GM18517 (cell line): Measurements from ENCODE around the gene CSTF3.
A peak's percentile ranks its signal among the peaks of the same experiment; 100 is the strongest.
"Not testable (repeated sequence)": the region's sequence is repeated elsewhere in the genome, so short reads cannot be mapped to it uniquely, and the experiment has no call there.

ENCODE experiments used
- ATAC-seq: cut with Tn5 transposase; IDR thresholded peaks from one replicate; pipeline ENCODE4 v1.9.1; 2021; ENCODE audit warnings: mild to moderate bottlenecking, moderate library complexity; ENCODE audit not compliant: unreplicated experiment

CSTF3 gene

GRCh38 chr11:33094157-33094556 is 67.1 kb downstream of the CSTF3 start:
- no peak for ATAC-seq

DNA sequence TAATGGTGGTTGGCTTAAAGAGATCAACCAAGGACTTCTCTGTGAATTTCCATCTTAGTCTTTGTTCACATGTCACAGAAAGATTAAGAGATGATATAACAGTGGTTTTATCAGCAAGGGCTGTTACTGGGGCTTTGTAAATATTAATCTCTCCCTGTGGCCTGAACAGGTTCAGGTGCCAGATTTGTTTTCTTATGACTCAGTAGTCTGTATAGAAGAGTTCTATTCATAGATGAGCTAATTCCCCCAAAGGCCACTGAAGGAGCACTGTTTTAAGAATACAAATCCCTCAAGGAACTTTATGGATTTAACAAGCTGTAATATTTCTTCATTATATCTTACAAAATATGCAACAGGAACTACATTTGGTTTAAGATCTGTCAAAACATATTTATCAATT is 71.5 kb downstream of the CSTF3 start:
- ATAC-seq = no peak

DNA sequence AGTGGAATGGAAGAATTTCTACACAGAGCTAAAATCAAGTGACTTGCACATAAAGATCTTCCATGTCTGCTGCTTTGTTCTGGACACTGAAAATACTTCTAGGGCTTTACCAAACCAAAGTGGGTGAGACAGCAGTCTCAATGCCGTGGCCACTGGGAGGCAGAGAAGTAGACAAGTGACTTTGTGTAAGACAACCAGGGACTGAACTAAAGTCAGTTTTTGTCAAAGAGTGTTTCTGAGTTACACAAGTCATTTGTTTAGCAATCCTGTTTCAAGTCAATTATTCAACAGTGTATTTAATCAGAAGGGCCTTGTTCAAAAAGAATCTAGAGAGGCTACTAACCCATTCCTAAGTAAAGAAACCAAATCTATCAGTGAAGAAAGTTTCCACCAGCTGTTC is 75.3 kb downstream of the CSTF3 start:
- ATAC-seq = no peak

- ATAC-seq = no peak
Measured at GRCh38 chr11:33083918-33084317, 77.4 kb downstream of the CSTF3 start.

DNA sequence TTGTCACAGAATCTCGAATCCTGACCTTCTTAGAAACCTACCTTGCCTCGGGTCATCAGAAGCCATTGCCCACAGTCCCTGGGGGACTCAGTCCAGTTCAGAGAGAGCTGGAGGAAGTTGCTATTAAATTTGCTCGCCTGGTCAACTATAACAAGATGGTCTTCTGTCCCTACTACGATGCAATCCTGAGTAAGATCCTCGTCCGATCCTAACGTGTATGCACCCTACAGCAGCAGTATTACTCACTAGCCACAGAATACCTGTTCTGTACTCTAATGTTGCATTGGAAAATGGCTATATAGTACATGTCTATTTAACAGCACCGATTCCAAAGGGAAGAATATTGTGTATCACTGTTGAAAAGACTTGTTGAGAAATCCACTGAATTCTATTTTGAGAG is 88.8 kb downstream of the CSTF3 start:
- no peak for ATAC-seq

DNA sequence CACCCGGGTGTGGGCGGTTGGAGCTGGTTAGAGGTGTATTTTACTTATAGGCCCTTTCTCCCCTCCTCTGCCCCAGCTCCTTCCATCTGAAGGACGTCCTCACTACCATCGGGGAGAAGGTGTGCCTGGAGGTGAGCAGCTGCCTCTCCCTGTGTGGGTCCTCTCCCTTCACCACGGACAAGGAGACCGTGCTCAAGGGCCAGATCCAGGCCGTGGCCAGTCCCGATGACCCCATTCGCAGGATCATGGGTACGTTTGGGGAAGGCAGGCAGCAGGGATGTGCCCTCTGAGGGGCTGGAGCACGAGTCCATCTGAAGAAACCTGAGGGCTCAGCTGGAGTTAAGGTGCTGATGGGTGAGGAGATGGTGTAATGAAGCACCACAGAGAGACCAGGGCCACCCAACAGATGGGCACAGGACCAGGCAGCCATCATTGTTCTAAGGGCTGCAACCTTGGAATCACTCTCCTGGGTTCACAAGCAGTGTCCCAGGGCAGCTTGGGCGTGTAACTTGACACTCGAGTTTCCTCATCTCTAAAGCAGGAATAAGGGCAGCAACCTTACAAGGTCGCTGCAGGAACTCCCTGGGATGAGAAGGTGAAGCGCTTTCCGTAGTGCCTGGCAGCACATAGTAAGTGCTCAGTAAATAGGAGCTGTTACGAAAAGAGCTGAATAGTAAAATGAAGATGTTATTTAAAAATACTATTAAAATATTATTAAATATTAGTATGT is 92.5 kb downstream of the CSTF3 start:
- no peak for ATAC-seq

- ATAC-seq = no peak
Measured at GRCh38 chr11:33067294-33067693, 94.0 kb downstream of the CSTF3 start.

- ATAC-seq = no peak
Measured at GRCh38 chr11:33065445-33066178, 95.7 kb downstream of the CSTF3 start.

GRCh38 chr11:33064866-33065265 is 96.4 kb downstream of the CSTF3 start:
- no peak for ATAC-seq

- ATAC-seq = no peak
Measured at GRCh38 chr11:33064033-33064825, 97.1 kb downstream of the CSTF3 start.

- ATAC-seq = peak; percentile 59
Measured at GRCh38 chr11:33063326-33063881, 97.9 kb downstream of the CSTF3 start.

DNA sequence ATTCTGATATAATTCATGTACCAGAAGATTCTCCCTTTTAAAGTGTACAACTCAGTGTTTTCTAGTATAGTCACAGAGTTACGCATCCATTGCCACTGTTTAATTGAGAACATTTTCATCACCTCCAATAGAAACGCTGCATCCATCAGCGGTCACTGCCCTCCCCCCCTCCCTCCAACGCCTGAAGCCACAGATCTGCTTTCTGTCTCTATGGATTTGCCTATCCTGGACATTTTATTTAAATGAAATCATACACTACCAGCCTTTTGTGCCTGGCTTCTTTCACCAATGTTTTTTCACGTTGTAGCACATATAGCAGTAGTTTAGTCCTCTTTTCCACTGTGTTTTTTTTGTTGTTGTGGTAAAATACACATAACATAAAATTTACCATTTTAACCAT is 99.1 kb downstream of the CSTF3 start:
- ATAC-seq = no peak

- ATAC-seq = no peak
Measured at GRCh38 chr11:33060271-33060670, 101.0 kb downstream of the CSTF3 start.

- no peak for ATAC-seq
Measured at GRCh38 chr11:33059331-33060007, 101.8 kb downstream of the CSTF3 start.

DNA sequence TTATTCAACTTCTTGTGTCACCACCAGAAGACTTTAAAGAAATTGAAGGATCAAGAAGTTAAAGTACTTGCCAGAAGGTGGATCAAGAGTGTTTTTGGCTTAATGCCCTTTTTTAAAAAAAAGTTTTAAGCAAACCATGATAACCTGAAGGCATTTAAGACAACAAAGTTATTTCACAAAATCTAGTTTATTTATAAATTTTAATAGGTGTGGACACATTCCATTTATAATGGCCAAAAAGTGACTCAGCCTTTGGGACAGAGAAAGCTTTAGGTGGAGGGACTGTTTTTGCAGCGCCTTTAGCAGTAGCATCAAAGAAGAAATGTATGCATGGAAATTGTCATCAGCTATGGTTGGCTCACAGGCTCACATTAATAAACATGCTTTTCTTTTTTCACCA is 104.0 kb downstream of the CSTF3 start:
- no peak for ATAC-seq

GRCh38 chr11:33055375-33055774 is 105.9 kb downstream of the CSTF3 start:
- no peak for ATAC-seq

- ATAC-seq = no peak
Measured at GRCh38 chr11:33052231-33052630, 109.0 kb downstream of the CSTF3 start.

GRCh38 chr11:33049565-33050408 is 111.5 kb downstream of the CSTF3 start:
- ATAC-seq = not testable (repeated sequence)

- ATAC-seq = not testable (repeated sequence)
Measured at GRCh38 chr11:33048701-33049100, 112.6 kb downstream of the CSTF3 start.
